HG02588 (cell line): ENCODE data around the gene XRCC3.

ENCODE experiments used
- ATAC-seq: cut with Tn5 transposase; IDR thresholded peaks from one replicate; pipeline ENCODE4 v1.9.1; 2021; ENCODE audit warnings: mild to moderate bottlenecking, moderate library complexity; ENCODE audit not compliant: unreplicated experiment

XRCC3 gene

DNA sequence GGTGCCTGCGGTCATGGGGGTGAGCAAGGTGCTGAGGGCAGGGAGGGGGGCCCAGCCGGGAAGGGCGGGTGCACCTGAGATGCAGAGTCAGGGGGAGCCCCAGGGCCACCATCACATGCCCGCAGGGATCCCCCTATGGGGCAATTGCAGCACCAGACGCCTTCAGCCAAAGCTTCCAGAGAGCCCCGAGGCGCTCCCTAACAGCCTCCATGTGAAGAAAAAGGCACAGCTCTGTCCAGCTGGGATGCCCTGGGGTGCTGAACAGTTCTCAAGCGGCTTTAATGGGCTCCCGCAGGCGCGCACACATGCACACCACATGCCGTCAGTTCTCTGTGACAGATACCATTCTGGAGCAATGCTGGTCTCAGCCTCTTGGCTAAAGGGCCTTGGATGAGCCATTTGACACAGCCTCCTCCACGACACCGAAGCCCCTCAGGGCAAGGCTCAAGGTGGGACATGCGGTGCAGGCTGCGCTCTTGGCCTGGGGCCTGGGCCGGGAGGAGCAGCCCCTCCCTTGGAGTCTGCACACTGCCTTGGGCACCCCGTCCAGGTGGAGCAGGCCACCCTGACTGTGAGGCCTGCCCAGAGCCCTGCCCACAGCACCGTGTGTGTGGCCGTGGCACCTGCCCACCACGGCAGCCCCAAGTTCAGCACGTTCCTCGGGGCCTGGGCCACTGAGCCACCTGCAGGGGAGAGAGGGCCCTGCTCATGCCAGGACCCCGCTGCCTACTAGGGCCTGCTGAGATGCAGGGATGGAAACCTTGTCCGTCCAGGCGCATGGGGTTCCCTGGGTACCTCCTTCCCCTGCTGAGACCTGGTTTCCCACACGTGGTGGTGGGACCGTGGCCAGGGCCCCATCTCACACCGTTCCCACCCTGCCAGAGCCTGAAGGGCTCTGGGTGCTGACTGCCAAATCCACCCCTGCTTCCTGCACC lies 7.7 kb downstream of the XRCC3 start:
- ATAC-seq, result no peak

DNA sequence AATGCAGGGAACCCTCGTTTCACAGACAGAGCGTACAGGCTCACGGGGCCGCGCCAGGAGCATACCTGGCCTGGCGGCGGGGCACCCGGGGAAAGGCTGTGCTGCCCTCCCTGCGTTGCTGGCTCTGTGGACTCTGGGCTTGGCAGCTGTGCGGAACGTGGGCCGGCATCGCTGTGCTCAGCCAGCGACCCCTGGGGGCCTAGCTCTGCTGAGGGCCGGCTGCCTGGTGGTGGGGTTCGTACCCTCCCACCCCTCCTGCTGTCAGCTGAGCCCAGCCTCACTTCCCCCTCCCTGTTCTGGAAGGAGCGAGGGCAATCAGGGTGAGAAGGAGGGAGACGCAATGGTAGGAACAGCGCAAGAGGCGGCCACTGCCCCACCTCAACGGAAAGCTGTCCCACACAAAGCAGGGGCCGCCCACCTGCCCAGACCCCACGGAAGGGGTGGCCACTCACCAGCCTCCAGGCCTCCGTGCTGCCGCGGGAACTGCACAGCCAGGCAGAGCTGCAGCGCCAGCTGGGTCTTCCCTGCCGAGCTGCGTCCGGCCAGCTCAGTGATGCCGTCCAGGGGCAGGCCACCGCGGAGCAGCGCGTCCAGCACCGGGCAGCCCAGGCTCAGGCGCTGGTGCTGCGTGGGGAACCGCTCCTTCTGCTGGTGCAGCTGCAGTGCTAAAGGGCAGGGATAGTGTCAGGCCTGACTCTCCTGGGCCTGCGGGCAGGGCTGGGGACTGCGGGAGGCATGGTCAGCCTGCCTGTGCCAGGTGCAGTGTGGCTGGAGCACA lies 8.5 kb downstream of the XRCC3 start:
- no peak for ATAC-seq

DNA sequence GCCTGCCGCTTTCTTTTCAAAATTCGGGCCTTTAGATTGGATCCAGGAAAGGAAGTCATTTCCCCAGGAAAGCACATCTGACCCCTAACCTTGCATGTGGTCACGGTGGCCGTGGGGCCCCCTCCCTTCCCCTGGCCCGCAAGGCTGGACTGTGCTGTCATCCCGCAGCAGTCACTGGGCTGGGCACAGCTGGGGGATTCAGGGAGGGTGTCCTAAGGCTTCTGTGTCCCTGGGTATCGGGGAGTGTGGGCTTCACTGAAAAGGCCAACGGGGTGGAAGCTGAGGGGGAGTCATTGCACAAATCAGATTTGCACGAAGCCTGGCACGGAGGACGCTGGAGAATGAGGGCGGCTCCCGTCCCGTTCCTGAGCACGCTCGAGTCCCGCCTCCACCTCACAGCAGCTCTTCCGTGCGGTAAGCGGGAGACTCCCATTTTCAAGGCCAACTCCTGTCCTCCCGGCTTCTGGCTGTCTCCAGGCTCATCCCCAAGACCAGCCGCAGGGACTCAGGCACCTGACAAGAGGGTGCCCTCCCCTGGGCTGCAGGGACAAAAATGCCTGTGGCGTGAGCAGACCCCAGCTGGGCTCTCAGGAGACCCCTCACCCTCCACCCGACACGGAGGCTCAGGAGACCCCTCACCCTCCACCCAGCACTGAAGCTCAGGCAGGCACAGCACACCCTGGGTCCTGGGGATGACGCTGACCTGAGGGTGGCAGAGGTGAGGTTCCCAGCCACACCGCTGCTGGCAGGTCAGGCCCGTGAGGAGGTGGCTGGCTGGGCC lies 9.6 kb downstream of the XRCC3 start:
- no peak for ATAC-seq

- no peak for ATAC-seq
Measured at GRCh38 chr14:103705118-103705503, 10.1 kb downstream of the XRCC3 start.

GRCh38 chr14:103704708-103705107 lies 10.5 kb downstream of the XRCC3 start:
- no peak for ATAC-seq

DNA sequence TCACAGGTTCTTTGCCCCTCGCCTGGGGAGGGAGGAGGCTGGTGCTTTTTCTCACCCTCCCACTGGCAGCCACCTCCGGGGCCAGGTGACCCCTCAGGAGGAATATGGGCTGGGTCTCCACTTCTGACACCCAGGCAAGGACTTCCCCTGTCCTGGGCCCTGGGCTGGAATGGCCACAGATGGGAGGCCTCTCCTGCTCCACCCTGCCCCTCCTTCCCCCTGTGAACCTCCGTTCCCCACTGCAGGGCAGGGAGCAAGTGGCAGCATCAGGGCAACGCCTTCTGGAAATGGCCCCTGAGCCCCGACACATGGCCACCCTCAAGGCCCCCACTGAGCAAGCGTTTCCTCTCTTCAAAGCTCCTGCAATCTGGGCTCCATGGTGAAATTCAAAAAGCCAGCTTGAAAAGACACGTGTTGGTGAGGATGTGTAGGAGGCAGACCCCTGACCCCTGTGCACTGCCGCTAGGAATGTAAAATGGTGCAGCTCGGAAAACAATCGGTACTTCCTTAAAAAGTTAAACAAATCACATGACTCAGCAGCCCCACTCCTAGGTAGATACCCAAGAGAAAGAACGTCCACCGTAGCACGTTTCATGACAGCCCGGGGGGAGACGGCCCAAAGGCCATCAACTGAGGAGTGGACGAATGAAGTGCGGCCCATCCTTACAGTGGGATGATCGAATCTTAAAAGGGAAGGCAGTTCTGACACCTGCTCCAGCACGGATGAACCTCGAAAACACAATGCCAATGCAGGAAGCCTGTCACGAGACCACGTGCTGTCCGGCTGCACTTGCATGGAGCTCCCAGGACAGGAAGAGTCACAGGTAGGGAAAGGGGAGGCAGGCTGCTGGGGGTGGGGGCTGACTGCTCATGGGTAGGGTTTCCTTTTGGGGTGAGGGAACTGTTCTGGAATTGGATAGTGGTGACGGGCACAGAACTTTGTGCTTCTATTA lies 11.5 kb downstream of the XRCC3 start:
- no peak for ATAC-seq

DNA sequence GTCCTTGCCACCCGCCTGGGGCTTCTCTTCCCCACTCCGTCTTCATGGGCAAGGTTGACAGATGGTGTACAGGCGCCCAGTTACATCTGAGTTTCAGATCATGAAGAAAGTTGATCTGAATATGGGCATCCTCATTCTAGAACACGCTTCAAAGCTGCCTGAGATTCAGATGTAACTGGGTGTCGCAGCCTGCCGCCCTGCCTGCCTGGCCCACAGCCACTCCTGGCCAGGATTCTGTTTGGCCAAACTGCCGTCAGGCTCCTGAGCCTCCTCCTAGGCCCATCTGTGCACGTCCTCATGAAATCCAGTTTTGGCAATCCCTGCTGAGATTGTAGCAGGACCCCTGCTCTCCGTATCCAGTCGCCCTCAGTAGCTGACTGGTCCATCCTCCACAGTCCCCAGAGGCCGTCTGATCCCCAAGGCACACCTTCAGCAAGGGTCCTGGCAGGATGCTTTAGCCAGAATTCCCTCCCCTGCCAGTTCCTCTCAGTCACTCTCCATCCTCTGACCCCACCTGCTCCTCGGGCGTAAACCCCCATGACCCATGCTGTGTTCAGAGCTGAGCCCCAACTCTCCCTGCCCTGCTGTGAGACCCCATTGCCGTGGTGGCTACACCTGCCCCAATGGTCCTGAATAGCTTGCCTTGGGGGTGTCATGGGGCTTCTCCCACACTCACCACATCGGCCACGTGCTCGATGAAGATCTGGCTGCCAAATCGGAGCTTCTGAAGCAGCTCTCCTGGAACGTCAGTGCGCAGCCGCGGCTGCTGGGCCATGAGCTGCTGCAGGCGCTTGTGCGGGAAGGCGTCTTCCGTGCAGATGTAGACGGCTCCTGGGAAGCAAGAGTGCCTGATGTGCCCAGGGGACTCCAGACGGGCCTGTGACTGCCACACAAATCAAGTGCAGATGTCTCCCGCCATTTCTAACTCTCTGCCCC lies 12.5 kb downstream of the XRCC3 start:
- ATAC-seq, result no peak

DNA sequence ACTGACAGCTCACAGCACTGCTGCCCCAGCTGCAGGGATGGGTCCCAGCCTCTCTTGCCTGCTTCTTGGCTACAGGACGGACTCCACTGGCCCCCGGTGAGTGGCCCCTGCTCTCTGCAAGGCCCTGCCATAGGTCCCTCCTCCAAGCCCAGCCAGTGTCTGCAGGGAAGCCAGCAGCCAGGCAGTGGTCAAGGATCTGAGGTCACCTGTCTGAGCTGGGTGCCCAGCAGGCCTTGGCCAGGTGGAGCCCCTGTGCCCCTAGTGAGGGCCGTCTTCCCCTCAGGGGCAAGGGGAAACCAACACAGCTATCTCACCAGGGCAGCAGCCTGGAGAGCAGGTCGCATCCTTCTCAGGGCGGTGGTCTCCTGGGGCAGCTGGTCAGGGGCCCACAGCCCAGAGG lies 13.2 kb downstream of the XRCC3 start:
- ATAC-seq, result no peak

- ATAC-seq, result no peak
Measured at GRCh38 chr14:103700753-103701490, 14.3 kb downstream of the XRCC3 start.

GRCh38 chr14:103699901-103700752 lies 15.1 kb downstream of the XRCC3 start:
- ATAC-seq, result no peak

GRCh38 chr14:103699261-103699661 lies 16.0 kb downstream of the XRCC3 start:
- no peak for ATAC-seq

DNA sequence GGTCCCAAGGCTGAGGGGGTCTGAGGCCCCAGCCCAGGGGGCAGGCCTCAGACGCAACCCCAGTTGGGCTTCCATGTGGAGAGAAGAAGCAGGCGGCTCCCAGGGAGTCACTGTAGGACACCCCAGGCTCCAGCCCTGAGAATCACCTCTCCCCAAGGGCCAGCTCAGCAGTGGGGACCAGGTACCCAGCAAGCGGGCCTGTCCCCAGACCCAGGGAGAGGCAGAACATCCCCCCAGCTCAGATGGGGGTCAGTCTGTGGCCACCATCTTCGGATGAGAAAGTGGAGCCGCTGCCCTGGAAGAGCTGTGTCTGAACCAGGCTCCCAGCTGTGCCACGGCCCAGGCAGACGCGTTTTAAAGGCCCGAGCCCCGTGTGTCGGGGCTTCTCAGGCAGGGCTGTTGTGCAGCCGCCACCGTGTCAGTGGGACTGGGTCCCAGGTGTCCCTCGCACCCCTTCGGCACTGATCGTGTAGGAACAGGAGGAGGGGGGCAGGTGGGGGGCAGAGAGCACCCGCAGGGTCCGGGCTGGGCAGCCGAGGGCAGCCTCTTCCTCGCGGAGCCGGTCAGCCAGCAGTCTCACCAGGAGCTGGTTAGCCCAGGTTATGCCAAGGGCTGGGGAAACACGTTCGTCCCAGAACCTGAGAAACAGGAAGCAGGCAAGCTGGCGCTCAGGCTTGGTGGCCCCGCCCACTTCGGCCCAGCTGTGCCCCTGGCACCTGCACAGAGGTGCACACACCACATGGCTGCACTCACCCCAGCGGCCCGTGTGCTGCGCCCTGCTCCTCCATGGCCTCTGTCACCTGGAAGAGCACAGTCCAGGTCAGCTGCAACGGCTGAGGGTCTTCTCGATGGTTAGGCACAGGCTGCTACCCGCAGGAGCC lies 16.6 kb downstream of the XRCC3 start:
- no peak for ATAC-seq

DNA sequence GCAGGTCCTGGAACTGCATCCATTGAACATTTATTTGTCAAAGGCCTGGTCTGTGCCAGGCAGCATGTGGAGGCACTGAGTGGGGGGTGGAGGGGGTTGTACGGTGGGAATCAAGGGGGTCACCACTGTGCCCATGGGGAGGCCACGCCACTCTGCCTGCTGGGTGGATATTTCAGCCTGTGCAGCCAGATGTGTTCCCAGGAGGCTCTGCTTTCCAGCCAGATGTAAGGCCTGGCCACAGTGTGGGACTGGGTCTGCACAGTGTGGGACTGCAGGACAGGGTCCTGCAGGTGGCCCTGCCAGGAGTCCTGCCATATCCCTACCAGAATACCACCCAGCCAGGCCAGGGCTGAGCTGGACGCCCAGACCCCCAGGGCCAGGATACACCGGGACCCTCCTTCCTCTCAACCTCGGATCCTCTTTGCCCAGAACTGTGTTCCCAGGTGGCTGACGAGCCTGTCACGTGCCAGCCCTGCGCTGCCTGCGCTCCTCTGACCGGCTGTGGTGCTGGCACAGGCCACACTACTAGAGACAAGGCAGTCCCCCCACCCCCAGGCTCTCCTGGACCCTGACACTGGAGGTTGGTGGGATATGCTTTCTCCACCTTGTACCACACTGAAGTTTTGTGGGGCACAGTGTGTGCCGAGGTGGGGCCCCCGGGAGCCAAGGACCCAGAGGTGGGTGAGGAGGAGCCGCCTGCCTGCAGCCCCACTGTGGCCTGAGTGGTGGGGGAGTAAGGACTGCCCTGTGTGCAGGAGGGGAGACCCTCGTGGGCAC lies 17.5 kb downstream of the XRCC3 start:
- ATAC-seq, result no peak

GRCh38 chr14:103697206-103697602 lies 18.0 kb downstream of the XRCC3 start:
- ATAC-seq, result no peak

GRCh38 chr14:103696466-103697071 lies 18.7 kb downstream of the XRCC3 start:
- ATAC-seq, result no peak
